Activated CD4-positive, CD25-positive, alpha-beta regulatory T cell treated with anti-CD3 and anti-CD28 coated beads, Interleukin-2, amount 50 U/mL, for 16 hours (primary cell): ENCODE measurements around the gene CASQ2.

Source experiments
- DNase-seq: peaks from one replicate; pipeline ENCODE4 v3.0.0-alpha.2; 2020; ENCODE audit warnings: low read depth, low spot score

The CASQ2 gene

DNA sequence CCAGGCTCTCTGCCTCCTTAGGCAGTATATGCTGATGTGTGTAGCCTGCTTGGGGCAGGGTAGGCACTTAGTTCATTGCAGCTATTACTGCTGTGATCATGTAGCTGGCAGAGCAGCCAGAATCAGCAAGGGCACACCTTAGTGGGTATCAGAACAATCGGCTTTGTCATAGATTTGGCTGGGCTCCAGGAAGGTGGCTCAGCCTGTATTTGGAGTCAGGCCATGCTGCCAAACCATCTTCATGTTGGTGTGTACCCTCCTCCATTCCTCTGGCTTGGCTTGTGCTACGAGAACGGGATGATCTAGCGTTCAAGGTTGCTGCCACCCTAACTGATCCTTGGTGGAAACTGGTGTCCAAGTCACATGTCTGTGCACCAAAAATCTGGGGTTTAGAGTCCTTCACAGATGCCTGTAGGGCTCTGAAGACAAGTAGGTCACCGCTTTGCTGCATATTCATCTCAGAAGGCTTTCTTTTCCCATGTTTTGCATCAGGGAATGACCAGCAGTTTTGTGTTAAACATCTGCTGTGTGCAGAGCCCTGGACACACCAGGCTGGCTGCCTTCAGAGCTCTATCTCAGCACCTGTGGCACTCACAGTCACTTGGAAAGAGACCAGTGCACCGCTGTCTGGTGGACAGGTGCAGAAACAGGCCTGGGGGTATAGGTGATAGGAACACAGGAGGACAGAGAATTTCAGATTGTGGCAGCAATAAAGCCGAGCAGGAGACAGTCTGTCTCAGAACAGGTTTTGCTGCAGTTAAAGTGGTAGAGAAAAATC is 103.0 kb downstream of the CASQ2 start:
- no peak for DNase-seq

DNA sequence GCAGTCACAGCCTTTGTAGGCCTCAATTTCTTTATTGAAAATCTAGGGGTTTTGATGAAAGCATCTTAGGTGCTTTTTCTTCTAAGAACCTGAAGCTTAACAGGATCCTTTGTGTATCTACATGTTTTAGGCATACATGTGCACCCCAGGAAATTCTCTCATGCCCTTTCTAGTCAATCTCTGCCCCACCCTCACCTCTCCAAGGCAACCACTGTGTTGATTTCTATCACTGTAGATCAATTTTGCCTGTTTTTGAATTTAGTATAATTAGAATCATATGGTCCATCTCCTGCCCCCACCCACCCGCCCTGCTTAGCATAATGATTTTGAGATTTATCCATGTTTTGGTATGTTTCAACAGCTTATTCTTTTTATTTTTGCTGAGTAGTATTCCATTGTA is 107.4 kb downstream of the CASQ2 start:
- DNase-seq: no peak

DNA sequence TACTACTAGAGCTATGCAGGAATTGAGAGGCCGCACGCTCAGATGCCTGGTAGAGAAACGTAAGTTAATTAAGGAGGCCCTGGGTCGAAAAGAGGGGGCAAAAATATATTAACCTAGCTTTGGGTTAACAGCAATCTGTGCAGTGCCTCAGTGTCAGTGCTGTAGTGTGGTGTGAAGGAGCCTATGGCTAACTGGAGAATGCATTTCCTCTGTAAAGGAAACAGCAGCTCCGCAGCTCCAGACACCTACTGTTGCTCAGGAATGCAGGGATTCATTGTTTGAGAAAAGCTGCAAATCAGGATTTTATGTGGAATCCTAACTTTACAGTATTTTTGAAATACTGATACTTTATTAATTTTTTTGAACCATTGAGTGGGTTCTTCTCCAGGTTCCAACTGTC is 108.4 kb downstream of the CASQ2 start:
- no peak for DNase-seq

- no peak for DNase-seq
These were observed 109.9 kb downstream of the CASQ2 start for GRCh38 chr1:115658646-115659045.

DNA sequence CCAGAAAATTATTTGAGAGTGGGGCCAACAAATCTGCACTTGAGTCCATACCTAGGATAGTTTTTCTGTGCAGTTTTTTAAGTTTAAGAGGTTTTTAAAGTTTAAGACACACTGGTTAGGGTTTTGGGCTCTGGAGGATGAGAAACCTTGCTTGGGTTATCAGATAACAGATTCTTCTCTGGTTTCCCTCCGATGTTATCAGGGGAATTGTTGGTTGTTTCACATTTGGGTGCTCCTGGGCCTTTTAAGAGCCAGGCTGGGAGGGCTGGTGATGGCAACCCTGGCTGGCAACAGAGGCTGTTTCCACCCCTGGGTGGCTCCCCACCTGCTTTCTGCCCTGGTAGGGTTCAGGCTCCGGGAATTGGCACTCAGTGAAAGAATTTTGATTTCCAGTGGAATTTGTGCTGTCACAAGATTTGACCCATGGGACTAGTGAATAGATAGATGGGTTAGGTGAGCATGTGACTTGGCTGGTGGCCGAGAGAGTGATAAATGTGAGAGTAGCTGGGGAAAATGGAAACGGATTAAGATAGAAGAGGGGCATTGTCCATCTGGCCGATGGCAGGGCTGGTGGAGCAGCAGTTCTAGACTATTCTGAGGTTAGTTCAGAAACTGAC is 111.9 kb downstream of the CASQ2 start:
- no peak for DNase-seq

- DNase-seq: no peak
These were observed 112.6 kb downstream of the CASQ2 start for GRCh38 chr1:115655916-115656315.

DNA sequence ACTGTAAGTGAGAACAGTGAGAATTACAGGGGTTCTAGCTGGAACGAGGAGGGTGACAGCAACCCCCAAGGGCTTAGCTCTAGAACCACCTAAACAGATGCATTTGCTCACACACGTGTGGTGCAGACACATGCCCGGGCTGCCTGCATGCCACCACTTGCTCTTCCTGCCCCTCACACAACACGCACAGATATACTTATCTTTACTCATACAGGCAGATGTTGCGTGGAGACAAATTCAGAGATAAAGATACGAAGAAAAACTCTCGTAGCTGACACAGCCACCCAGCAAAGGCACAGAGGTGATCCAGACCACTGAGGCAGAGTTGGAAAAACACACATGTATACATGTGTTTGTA is 113.2 kb downstream of the CASQ2 start:
- no peak for DNase-seq

DNA sequence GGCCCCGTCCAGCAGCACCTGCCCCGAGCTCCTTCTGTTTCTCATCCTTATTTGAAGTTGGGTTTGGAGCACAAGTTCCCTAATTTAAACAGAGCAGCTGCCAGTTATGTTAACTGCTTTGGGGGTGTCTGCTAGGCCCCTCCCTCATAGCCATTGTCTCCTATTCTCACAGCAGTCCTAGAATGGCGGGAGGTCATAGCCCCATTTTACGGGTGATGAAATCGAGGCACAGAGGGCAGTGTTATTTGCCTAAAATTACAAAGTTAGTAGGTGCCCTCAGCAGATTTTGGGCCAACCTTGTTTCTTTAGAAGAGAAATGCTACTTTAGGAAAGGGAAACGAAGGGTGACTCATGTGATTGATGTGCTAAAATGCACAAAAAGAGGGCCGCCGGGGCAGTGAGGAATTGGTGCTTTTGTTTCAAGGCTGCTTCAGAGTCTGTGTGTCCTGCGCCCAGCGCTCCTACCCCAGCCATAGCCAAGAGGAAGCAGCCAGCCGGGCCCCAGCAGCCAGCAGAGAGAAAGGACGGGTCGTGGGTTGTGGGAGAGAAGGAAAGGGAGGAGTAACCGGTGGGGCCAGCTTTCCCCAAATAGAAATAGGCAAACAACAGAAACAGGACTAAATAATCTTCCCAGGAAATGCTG is 113.7 kb downstream of the CASQ2 start:
- no peak for DNase-seq

GRCh38 chr1:115654125-115654524 is 114.4 kb downstream of the CASQ2 start:
- no peak for DNase-seq

DNA sequence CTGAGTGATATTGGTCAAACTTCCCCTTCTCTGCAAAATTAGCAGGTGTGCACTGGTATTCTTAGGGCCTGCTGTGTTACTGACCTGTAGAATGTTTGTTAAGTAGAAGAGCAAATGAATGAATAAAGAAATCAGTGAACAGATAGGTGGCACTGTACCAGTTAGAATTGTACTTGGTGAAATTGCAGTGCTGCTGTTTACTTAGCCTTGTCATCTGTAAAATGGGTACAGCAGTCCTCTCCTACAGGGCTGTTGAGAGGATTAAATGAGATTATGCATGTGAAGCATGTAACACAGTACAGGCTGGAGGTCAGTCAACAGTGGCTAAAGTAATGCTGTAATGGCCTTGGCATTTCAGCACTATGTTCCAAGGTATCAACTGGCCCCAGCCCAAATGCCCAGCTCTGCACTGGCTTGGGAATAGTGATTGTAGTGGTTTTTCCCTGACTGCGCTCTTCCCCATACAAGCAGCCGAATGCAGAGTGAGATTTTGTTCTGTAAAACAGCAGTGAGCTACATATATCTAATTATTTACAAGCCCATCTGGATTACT is 116.2 kb downstream of the CASQ2 start:
- DNase-seq: no peak

- no peak for DNase-seq
These were observed 117.1 kb downstream of the CASQ2 start for GRCh38 chr1:115651391-115651790.

DNA sequence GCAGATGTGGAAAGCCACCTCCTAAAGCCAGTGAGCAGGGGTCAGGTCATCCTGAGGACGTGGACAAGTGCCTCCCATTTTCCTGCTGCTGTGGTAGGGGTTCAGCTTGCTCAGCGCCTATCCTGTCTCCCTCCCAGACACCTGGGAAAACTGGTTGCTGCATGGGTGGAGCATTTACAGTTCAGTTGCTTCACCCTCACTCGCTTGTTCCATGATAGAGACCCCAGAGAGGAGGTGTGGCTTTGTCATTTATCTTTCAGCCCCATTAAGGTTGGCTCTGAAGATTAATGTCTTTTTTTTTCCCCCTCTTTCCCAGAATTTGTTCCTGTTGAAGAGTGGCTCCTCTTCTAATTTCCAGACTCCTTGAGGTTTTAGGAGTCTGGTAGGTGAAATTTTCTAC is 117.6 kb downstream of the CASQ2 start:
- no peak for DNase-seq
